ENCODE measurements around the gene MTCH1.
"Not testable (repeated sequence)": the region's sequence is repeated elsewhere in the genome, so short reads cannot be mapped to it uniquely, and the experiment has no call there.

Gene MTCH1

GRCh38 chr6:36946526-36946925 lies 39.5 kb downstream of the MTCH1 start:
- DNase-seq, result no peak

GRCh38 chr6:36945301-36945700 lies 40.7 kb downstream of the MTCH1 start:
- DNase-seq, result no peak

GRCh38 chr6:36944650-36945049 lies 41.3 kb downstream of the MTCH1 start:
- DNase-seq, result no peak

GRCh38 chr6:36942329-36942728 lies 43.7 kb downstream of the MTCH1 start:
- not testable (repeated sequence) for DNase-seq

- not testable (repeated sequence) for DNase-seq
Measured at GRCh38 chr6:36941561-36941960, 44.4 kb downstream of the MTCH1 start.

- DNase-seq, result no peak
Measured at GRCh38 chr6:36940027-36940426, 46.0 kb downstream of the MTCH1 start.

GRCh38 chr6:36939005-36939404 lies 47.0 kb downstream of the MTCH1 start:
- DNase-seq, result not testable (repeated sequence)

- DNase-seq, result no peak
Measured at GRCh38 chr6:36938536-36938935, 47.5 kb downstream of the MTCH1 start.

GRCh38 chr6:36937896-36938295 lies 48.1 kb downstream of the MTCH1 start:
- DNase-seq, result no peak

GRCh38 chr6:36936824-36937223 lies 49.2 kb downstream of the MTCH1 start:
- DNase-seq, result no peak

GRCh38 chr6:36934901-36935300 lies 51.1 kb downstream of the MTCH1 start:
- no peak for DNase-seq

GRCh38 chr6:36933519-36933918 lies 52.5 kb downstream of the MTCH1 start:
- DNase-seq, result no peak

- DNase-seq, result no peak
Measured at GRCh38 chr6:36933102-36933501, 52.9 kb downstream of the MTCH1 start.

GRCh38 chr6:36930483-36930882 lies 55.5 kb downstream of the MTCH1 start:
- no peak for DNase-seq

GRCh38 chr6:36929607-36930006 lies 56.4 kb downstream of the MTCH1 start:
- no peak for DNase-seq

- DNase-seq, result no peak
Measured at GRCh38 chr6:36929152-36929551, 56.8 kb downstream of the MTCH1 start.

- DNase-seq, result no peak
Measured at GRCh38 chr6:36928547-36928918, 57.5 kb downstream of the MTCH1 start.

- no peak for DNase-seq
Measured at GRCh38 chr6:36927691-36928546, 58.1 kb downstream of the MTCH1 start.

- no peak for DNase-seq
Measured at GRCh38 chr6:36926708-36927513, 59.1 kb downstream of the MTCH1 start.

- no peak for DNase-seq
Measured at GRCh38 chr6:36925809-36926208, 60.2 kb downstream of the MTCH1 start.

- DNase-seq, result no peak
Measured at GRCh38 chr6:36924778-36925374, 61.1 kb downstream of the MTCH1 start.

- DNase-seq, result no peak
Measured at GRCh38 chr6:36924131-36924530, 61.9 kb downstream of the MTCH1 start.

GRCh38 chr6:36920546-36920945 lies 65.5 kb downstream of the MTCH1 start:
- no peak for DNase-seq

- DNase-seq, result no peak
Measured at GRCh38 chr6:36920049-36920448, 65.9 kb downstream of the MTCH1 start.
